SHP77 (cell line): ENCODE data around the gene CLN5.
"Not testable (repeated sequence)": the region's sequence is repeated elsewhere in the genome, so short reads cannot be mapped to it uniquely, and the experiment has no call there.

Experiments
- DNase-seq, 2 experiments: peaks; one replicate each; lab custom pipeline; 2025; lab: John Stamatoyannopoulos, UW

The CLN5 gene

DNA sequence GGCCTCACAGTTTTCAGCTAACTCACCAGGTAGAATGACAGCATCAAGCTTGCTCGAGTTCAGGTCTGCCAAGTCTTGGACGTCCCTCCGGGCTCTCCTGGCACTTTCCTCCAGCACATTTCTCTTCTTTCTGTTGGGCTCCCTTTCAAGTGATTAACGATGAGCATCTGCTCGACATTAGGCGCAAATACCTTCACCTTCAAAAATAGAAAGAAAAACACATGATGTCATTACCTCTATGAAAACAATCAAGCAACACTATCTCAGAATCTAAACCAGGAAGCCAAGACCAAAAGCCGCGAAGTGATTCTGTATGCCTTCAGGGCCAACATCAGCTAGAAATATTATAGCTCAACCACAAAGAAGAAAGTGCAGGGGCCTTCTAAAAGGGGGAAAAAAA, 15.4 kb upstream of the CLN5 start:
- no peak for DNase-seq

DNA sequence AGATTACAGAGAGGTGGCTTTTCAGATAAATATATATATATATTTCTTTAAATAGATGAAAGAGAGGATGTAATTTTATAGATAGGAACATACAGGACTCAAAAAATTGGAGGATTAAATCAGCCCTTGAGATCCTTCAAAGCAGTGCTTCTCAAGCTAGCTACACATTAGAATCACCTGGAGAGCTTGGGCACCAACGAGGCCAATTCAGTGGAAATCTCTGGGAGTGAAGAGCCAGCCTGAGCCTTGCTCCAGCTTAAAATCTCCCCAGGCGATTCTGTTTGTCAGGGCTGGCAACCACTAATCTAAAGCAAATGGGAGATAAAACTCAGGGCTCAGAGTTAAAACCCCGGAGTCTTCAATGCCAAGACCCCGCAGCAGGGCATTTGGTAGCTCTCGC, 15.0 kb upstream of the CLN5 start:
- DNase-seq = no peak

DNA sequence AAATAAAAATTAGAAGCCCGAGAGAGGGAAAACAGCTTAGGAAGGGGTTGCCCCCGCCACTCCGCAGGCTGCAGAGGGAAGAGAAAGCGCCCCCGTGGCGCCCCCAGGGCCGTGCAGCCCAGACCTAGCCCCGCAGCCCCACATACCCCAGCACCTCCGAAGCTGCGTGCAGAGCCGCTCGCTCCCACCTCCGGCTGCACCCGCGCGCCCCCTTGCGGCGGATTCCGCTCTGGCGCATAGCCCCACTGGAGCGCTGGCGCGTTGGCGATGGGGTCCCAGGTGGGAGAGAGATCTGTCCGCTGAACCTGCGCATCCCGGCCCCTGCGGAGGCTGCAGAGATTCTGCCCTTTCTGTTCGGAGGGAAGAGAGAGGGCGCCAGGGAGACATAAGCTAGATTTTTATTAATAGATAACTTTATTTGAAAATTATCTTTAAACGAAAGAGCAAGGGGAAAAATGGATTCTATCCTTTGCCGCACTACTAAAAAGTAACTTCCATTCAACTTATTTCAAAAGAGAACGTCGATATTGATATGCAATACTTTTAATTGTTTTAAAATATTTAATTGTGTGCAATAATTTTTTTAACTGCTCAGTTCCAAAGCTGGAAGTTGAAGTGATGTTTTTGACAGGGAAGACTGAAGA, 11.7 kb upstream of the CLN5 start:
- peak; percentile 57 to 58 for DNase-seq

DNA sequence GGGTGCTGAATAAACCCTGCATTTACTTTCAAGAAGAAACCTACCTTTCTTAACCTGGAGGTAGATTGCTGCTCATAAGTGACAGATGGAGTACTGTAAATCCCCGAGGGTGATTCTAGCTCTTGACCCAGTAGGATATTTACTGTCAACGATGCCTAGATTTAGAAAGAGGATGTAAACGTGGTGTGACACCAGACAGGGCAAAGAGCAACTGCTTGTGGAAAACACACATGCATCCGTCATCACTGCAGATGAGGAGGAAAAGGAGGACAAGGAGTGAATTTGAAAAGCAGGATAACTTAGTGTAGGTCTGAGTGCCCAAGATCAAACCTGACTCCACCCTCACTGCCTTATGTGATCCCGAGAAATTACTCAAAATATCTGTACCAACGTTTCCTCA, 9.8 kb upstream of the CLN5 start:
- DNase-seq = no peak

DNA sequence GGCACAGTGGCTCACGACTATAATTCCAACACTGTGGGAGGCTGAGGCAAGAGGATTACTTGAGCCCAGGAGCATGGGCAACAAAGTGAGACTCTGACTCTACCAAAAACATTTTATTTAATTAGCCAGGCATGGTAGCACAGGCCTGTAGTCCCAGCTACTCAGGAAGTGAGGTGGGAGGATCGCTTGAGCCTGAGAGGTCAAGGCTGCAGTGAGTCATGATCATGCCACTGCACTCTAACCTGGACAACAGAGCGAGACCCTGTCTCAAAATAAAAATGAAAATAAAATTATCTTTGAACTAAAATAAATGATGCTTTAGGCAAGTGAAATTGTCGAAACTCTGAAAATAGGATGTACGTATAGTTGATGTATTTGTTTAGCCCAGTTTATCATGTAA, 8.2 kb upstream of the CLN5 start:
- no peak for DNase-seq

DNA sequence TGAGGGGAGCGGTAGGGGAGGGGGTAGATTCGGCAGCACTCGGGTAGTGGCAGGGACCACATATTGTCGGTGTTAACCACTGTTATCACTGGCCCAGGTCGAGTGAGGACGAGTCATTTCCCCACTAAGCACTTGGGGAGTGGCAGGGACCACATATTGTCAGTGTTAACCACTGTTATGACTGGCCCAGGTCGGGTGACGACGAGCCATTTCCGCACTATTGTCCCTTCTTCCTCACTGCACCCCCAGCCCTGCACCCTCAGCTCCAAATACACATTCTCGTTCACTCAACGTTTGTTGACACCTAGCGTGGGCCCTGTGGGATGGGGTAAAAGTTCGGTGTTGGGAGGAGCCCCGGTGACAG, 467 bp upstream of the CLN5 start:
- DNase-seq = no peak

DNA sequence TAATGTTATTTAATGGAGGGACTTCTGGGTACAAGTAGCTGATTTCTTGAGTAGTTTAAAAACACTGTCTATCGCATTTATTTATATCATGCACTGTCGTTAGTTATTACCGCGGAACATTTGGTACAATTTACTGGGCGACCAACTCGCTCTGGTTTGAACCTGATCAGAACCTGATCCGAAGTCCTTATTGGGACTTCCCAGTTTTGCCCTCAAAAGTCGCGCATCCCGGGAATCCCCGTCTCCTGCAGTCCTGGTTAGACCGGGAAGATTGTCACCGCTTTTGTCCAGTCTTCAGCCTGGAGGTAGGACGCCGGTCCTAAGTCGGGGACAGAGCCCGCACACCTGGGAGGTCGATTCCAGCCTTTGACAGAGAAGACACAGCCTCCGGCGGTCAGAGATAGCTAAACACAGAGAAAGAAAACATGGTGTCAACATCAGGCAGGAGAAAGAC, 694 bp downstream of the CLN5 start:
- no peak for DNase-seq

DNA sequence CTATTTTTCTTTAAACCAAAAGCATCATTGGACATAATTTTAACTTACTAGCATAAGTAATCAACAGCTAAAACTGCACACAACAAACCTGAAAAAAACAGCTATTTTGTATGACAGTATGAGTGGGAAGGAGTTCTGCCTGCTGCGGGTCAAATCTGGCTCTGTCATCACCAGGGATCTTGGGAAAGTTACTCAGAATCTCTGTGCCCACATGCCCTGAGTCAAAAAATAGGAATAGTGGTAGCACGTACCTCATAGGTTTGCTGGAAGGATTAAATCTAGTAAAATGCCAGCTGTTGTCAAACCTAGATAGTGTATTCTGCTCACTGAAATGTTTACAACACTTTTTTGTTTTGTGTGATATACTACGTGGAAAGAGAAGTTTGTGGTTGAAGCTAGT, 1.1 kb downstream of the CLN5 start:
- DNase-seq = no peak

DNA sequence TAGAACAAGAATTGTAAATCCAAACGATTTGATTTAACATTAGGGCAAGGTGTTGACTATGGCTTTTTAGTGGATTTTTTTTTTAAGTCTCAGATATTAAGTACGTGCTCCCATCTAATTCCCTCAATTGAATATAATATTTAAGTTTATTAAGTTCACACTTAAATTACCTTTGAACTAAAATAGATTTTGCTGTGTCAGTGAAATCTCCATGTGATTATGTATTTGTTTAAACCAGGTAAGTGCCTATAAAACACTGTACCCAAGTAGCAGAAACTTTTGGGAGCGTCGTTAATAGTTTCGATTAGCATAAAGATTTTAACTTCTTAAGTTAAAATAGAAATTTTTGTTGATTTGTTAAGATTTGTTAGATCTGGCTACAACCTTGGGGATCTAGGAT, 1.6 kb downstream of the CLN5 start:
- DNase-seq = no peak

DNA sequence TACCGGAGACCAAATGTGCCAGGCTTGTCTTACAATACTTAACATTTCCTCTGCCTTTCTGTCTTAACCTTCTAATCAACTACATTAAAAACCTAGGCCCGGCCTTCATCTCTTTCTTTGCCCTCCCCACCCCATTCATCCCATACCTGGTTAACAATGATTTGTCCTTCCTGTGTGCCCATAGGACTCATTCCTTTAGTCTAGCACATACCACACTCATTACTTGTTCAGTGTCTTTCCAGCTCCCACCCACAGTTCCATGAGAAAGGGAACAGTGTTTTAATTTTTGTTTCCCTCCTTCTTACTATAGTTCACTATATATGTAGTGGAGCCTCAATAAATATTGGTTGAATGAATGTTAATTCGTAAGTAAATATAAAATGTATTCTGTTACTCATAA, 2.4 kb downstream of the CLN5 start:
- DNase-seq = no peak

DNA sequence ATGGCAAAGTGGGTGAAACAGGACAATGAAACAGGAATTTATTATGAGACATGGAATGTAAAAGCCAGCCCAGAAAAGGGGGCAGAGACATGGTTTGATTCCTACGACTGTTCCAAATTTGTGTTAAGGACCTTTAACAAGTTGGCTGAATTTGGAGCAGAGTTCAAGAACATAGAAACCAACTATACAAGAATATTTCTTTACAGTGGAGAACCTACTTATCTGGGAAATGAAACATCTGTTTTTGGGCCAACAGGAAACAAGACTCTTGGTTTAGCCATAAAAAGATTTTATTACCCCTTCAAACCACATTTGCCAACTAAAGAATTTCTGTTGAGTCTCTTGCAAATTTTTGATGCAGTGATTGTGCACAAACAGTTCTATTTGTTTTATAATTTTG, 8.6 kb downstream of the CLN5 start:
- no peak for DNase-seq

DNA sequence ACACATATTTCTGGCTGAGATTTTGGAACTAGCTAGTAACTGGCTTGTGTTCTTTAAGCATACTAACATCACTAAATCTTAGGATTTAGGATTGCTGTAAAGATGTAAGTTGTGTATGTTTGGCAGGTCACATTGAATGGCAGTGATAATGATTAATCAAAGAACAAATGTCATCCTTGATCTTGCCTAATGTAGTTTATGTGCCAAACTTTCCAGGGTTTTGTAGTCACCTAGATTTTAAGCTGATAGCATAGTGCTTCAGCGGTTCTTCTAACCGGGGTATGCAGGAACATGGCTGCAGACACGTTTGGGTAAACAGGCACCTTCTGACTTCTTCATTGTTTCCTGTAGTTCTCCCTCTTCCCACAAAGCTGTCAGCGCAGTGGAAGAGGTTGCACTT, 9.7 kb downstream of the CLN5 start:
- no peak for DNase-seq

DNA sequence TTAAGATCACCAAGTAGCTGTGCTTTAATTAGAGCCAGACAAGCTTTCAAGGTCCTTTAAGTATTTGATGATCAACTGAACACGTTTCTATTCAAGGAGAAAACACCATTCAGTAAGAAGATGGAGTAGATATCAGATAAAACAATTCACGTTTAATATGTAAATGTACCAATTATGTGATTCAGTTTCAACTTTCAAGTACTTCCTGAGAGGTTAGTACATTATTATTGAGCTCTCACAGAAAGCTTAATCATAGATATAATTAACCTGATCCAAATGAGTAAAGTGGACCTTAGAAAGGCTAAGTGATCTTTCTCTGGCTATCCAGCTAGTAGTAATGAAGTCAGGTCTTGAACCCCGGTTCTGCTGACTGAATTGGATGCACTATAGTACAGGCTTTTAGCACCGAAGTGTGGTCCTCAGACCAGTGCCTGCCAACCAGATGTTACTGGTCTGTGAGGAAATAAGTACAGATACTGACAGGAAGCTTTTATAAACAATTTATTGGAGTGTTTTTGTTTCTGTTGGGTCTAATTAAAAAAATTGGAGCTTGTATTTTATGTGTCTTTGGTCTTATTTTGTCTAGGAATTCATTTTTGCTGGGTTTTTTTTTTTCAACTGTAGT, 10.2 kb downstream of the CLN5 start:
- no peak for DNase-seq

DNA sequence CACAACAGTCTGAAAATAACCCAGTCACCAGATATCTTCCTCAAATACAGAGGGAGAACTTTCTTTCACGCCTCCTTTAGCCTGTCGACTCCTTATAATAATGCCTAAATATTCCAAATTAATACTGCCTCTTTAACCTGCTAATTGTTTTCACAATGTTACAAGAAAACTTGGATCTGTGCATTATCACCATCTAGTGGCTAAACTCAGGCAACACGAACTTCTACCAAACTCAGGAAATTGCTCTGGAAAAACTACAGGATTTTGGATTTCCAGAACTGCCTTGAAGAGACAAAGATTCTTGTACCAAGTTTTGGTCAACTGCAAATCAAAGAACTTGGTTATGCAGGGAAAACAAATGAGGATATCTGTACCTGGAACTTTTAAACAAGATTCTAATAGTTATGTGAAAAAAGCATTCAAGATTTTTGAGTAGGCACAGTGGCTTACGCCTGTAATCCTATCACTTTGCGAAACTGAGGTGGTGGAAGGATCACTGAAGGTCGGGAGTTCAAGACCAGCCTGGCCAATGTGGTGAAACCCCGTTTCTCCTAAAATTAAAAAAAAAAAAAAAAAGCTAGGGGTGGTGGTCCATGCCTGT, 10.8 kb downstream of the CLN5 start:
- DNase-seq = peak in 1 of 2 experiments; percentile 26

DNA sequence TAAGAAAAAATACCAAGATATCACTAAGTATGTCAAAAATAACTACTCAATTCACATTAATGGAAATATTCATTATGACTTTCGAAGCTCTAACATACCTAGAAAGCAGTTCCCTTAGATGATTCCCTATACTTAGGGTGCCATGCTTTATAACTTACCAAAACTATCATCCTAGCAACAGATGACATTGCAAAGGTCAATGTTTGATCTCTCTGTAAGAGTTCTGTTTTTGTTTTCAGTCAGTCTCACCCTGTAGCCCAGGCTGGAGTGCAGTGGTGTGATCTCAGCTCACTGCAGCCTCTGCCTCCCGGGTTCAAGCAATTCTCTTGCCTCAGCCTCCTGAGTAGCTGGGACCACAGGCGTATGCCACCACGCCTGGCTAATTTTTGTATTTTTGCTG, 16.5 kb downstream of the CLN5 start:
- DNase-seq = not testable (repeated sequence)

DNA sequence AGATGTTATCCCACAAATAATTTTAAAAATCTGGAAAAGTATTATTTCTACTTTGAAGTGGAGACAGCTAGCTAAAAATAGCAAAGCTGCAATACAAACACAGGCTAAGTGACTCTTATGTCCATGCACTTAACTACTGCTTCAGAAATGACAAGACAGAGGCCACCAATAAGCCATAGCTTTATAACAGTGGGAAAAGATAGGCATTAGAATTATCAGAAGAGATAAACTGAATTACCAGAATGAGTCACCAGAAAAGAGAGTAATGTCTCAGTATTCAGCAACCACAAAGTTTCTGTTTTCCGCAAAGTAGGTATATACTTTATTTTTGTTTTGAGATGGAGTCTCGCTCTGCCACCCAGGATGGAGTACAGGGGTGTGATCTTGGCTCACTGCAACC, 17.1 kb downstream of the CLN5 start:
- no peak for DNase-seq

DNA sequence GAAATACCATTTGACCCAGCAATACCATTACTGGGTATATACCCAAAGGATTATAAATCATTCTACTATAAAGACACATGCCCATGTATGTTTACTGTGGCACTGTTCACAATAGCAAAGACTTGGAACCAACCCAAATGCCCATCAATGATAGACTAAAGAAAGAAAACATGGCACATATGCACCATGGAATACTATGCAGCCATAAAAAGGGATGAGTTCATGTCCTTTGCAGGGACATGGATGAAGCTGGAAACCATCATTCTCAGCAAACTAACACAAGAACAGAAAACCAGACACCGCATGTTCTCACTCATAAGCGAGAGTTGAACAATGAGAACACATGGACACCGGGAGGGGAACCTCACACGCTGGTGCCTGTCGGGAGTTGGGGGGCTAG, 17.8 kb downstream of the CLN5 start:
- DNase-seq = not testable (repeated sequence)

DNA sequence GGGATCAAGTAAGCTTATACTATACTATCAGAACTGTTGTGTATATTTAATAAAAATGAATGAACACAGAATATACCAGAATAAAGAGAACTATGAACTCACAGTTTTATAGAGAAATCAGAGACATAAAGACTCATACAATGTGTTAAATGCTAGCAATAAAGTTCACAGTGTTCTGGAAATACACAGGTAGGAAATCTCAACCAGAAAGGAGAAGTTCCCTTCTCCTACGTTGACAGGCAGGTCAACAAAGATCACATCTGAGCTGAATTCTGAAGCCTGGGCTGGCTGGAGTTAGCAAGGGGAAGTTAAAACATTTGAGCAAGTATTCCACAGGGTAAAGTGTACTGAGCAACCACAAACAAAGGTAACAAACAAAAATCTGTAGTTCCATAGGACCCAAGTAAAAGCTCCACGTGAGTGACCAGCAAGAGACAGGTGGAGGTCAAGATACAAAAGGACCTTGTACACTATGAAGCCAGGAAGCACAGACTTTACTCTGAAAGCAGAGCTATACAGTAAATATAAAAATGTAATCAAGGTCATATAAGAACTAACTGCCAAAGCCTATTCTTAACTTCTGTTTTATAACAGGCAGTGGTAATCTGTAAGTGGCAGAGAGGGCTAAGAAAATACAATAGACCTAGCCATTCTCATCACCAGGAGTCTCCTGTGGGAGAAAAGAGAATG, 22.1 kb downstream of the CLN5 start:
- DNase-seq = no peak

DNA sequence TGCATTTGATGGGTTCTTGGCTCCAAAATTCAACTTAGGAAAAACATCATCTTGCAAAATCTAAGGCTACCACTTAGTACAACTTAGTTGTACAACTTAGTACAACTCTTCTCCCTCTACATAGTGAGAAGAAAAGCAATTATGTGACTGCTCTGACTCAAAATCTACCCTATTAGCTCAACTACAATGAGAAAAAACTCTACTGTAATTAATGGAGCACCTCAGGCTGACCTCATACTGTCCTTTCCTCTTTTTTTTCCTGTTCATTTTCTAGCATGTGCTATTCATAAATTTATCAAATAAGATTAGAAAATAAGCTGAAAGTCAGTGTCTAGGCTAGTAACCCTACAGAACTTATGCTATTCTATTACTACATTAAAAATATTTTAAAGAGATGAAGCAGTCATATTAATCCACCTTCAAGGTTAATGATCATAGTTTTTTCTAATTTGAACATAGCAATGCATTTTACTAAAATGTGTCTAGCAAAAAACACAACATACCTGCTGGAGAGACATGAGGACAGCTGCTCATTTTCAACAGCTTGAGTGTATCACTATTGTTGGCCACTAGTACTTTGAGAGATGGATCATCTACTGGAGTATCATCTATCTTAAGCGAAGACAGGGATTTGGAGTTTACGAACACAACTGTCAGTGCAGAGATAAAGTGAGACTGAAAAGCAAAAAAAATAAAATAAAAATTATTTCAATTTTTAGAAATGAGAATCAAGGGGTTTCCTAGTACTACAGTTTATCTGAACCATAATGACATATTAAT, 23.2 kb downstream of the CLN5 start:
- DNase-seq = no peak

DNA sequence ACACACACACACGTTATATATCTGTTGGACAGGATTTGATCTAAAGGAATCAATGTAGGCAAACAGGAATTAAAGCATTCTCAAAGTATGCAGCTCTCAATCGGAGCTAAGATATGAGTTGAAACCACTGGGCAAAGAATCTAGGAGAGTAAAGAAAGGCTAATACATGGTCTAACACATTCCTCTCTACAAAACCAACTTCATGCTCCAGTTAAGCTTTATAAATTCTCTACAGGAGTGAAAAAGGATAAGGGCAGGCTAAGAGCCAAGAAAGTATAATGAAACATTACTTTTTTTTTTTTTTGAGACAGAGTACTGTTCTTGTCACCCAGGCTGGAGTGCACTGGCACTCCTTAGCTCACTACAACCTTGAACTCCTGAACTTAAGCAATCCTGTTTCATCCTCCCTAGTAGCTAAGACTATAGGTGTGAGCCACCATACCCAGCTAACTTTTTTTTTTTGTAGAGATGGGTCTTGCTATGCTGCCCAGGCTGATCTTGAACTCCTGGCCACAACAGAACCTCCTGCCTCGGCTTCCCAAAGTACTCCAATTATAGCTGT, 24.5 kb downstream of the CLN5 start:
- no peak for DNase-seq

DNA sequence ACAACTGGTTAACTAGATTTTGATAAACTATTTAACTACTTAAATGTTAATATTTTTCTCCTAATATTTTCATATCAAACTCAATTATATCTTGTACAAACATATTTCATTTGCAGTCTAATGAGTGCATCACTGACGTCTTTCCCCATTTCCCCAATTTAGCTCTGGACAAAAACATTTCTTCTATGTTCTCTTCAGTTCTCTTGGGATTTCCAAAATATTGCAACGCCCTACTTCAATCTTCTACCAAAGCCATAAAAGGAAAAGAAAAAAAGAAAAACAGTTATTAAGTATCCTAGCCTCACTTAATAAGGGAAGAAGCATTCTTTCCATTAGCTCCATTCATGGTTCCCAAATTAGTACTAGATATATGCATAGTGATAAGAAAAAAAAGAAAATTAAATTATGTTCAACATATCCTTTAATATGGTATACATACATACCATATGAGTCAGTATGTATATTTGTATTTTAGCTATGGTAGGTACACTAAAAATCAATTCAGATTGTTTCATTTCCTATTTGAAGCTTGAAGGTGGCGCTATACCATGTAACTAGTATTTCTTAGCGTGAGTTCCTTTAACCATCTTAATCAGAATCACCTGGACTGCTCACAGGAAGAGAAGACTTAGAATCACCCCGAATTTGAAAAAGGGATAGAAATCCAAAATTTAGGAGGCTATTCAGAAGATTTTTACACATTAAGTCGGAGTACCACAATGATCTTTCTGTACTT, 25.2 kb downstream of the CLN5 start:
- DNase-seq = no peak
